Activated CD4-positive, alpha-beta T cell treated with anti-CD3 and anti-CD28 coated beads for 1 hour (primary cell): ENCODE data around the gene ZNF219.

Experiments used
- DNase-seq: peaks from one replicate; pipeline ENCODE4 v3.0.0-alpha.2; 2020

ZNF219 gene

GRCh38 chr14:21084998-21085853 lies 13.2 kb downstream of the ZNF219 start:
- DNase-seq: no peak

DNA sequence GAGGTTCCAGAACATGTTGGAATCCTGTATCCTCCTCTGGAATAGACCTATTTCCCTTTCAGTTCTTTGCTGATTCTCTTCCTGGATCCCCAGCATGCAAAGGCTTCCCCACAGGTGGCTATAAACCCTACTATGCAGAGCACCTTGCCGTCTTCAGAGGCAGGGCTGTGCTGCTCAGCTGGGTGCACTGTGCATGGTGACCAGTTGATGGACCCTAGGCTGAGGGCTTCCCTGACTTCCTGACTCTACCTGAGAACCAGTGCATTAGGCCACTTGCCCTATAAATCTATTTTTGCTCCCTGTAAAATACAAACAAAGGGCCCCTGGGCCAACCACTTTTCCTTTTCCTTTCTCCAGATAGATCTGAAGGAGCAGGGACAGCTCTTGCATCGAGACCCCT lies 14.1 kb downstream of the ZNF219 start:
- no peak for DNase-seq

DNA sequence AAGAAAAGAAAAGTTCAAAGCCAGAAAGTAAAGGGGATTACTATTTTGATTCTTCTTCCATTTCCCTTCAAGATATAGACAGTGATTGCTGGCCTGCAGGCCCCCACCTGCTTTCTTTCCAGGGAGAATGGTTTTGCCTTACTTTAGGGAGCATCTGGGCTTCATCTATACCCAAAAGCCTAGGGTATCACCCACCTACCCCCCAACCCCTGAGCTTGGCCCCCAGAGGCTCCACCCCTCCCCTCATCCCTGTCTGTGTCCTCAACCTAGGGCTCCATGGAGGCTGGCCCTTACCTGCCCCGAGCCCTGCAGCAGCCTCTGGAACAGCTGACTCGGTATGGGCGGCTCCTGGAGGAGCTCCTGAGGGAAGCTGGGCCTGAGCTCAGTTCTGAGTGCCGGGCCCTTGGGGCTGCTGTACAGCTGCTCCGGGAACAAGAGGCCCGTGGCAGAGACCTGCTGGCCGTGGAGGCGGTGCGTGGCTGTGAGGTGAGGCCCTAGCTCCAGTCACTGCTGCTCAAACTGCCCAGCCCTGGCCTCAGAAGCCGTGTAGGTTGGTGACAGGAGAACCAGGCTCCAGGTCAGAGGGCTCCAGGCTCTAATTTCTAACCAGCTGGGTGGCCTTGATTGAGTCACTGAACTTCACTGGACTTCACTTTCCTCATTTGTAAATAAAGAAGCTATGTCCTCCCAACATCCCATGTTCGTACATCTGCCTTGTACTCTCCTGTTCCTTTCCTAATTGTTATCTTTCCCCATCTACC lies 14.7 kb downstream of the ZNF219 start:
- DNase-seq: no peak

DNA sequence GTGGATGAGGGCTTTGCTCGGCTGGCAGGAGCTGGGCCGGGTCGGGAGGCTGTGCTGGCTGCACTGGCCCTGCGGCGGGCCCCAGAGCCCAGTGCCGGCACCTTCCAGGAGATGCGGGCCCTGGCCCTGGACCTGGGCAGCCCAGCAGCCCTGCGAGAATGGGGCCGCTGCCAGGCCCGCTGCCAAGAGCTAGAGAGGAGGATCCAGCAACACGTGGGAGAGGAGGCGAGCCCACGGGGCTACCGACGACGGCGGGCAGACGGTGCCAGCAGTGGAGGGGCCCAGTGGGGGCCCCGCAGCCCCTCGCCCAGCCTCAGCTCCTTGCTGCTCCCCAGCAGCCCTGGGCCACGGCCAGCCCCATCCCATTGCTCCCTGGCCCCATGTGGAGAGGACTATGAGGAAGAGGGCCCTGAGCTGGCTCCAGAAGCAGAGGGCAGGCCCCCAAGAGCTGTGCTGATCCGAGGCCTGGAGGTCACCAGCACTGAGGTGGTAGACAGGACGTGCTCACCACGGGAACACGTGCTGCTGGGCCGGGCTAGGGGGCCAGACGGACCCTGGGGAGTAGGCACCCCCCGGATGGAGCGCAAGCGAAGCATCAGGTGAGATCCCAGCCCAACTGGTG lies 16.8 kb downstream of the ZNF219 start:
- no peak for DNase-seq

DNA sequence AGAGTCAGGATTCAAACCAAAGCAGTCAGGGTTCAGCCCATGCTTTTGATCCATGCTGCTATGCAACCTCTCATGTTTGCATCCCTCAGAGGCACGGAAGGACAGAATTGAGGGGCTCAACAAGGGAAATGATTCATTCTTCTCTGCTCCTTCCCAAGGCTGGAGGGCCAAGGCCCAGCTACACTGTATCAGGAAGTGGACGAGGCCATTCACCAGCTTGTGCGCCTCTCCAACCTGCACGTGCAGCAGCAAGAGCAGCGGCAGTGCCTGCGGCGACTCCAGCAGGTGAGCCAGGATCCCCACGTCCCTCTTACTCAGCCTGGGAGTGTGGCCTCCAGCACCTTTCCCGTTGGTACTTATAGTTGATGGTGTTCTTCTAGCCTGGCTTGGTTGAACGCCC lies 19.7 kb downstream of the ZNF219 start:
- DNase-seq: no peak

DNA sequence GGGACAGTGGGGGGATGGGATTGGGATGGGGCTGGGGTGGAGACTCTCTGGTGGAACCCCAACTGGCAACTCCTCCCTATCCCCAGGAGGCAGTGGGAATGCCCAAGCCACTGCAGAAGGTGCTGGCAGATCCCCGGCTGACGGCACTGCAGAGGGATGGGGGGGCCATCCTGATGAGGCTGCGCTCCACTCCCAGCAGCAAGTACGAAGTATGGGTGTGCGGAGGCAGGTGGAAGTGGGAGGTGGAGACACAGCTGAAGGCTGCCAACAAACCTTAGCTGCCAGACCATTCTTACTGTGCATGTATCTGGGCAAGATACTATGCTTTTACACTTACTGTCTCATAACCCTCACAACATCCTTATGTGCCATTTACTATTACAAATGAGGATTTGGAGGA lies 20.2 kb downstream of the ZNF219 start:
- no peak for DNase-seq

GRCh38 chr14:21077672-21078071 lies 20.8 kb downstream of the ZNF219 start:
- no peak for DNase-seq

- no peak for DNase-seq
Observed at GRCh38 chr14:21075719-21076437, 22.6 kb downstream of the ZNF219 start.

GRCh38 chr14:21074398-21075272 lies 23.8 kb downstream of the ZNF219 start:
- no peak for DNase-seq

- no peak for DNase-seq
Observed at GRCh38 chr14:21073921-21074320, 24.5 kb downstream of the ZNF219 start.

DNA sequence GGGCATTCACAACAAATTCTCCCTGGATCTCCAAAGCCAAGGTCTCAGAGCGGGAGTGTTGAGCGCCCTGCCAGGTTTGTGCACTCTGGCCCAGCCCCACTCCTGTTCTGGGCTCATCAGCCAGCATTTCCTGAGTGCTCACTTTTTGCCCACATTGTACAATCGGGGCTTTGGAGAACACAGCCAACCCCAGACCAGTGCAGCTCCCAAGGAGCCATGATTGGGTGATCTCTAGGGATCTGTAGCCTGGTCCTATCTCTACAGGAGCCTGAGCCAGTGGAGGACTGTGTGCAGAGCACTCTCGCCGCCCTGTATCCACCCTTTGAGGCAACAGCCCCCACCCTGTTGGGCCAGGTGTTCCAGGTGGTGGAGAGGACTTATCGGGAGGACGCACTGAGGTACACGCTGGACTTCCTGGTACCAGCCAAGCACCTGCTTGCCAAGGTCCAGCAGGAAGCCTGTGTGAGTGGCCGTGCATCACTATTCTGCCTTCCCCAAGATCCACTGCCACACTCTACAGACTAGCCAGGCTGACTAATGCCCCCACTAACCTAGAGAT lies 25.6 kb downstream of the ZNF219 start:
- no peak for DNase-seq

DNA sequence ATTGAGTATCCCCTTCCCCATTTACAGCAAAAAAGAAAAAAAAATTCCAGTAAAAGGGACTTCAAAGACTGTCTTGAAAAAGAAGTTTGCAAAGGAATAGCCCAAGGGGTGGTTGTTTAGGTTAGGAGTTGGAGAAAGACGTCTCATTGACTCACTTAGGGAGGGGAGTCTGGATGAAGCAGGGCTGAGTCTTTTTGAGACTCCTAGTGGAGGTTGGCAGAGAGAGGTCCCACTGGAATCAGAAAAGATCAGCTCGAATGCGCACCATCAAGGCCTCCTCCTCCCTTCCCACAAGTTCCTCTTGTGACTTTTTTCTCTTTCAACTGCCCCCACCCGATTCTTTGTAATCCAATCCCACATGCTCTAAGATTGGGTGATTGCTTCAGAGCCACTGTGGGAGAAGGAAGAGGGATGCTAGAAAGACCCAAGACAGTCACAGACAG lies 26.4 kb downstream of the ZNF219 start:
- no peak for DNase-seq

- DNase-seq: no peak
Observed at GRCh38 chr14:21071225-21072030, 27.0 kb downstream of the ZNF219 start.

- DNase-seq: no peak
Observed at GRCh38 chr14:21070610-21071224, 27.7 kb downstream of the ZNF219 start.

- DNase-seq: no peak
Observed at GRCh38 chr14:21070083-21070609, 28.3 kb downstream of the ZNF219 start, which contains the start of gene ARHGEF40. Gene ARHGEF40, plus strand, starts transcription at chr14:21070304. Its CDS starts 93 bp downstream, at chr14:21070397.

DNA sequence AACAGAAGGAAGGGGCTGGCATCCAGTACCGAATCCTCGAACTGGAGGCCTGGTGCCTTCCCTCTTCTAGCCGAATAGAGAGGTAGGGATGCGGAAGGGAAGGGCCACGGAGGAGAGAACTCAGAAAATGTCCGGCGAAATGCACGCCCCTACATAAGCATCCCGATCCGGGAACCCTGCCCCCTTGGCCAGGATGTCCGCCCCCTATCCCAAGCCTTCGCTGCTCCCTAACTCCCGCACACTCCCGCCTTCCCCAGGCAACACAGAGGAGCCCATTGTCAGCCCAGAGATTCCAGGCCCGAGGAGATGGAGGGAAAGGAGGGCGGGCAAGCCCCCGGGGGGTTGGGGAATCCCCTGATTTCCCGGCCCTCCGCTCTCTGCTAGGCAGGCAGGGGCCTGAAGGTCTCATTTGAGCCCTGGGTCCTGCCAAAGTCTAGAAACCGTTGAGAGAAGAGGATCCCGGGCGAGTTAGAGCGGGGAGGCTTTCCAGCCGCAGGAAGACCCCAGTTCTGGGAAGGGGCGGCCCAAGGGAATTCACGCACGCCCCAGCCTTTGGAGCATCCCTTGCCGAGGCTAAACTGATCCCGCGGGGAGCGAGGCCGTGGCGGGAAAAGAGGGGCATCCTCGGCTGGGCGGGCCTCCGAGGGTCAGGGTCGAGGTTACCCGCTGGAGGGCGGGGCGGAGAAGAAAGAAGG lies 28.9 kb downstream of the ZNF219 start:
- no peak for DNase-seq

DNA sequence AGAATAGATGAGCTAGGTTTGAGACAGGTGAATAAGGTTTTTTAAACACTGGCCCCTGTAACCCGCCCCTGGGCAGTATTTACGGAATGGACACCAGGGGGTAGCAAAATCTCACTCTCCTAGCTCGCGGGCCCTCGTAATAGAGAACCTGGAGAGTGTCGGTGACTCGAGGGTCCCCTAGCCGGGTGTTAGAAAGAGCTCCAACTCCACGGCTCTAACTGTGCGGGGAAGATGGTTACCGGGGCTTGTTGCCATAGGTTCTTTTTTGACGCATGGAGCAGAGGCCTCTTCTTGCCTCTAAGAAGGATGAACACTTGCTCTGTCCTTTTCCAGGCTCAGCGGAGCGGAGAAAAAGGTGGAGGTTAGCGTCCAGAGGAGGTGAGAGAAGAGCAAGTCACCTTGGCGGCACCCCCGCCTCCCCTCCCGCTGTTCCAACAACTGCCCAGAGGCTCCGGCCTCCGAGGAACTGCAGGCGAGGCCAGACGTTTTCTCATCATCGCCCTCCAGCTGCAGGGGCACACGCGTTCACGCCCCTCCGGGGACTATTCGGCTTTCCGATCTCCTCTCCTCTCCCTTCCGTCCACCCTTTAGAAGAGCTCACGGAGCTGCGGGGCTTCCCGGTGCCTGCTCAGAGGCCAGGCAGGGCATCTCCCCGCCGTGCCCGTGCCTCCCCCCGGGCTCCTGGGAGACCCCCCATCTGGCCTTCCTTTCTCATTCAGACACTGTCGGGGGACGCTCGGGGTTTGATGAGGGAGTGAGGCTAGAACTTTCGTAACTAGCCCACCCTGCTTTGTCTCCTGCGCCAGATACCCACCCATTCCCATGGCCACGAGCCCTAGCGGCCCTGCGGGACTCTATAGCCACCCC lies 29.7 kb downstream of the ZNF219 start:
- peak; percentile 45 for DNase-seq

GRCh38 chr14:21066882-21067502 lies 31.5 kb downstream of the ZNF219 start:
- no peak for DNase-seq
